Stimulated activated effector memory CD8-positive, alpha-beta T cell treated with anti-CD3 and anti-CD28 coated beads, Interleukin-12 subunit alpha, Interleukin-12 subunit beta, amount 100 ng/mL, for 72 hours (primary cell): ENCODE measurements around the gene SHROOM3.

ENCODE experiments used
- ATAC-seq: fragments of 150-1000 bp; cut with Tn5 transposase; 2 replicates; pipeline ENCODE4 v1.10.0; 2021
- DNase-seq, 2 donors: peaks; one replicate each; pipeline ENCODE4 v3.0.0; 2021 to 2022; ENCODE audit warnings: low spot score in 2 of 2
- H3K27ac Mint-ChIP-seq: one replicate; pipeline ENCODE4 v1.8.0; 2022; ENCODE audit warnings: mild to moderate bottlenecking, mixed read lengths
- H3K36me3 Mint-ChIP-seq: one replicate; pipeline ENCODE4 v1.8.0; 2022; ENCODE audit warnings: mild to moderate bottlenecking, mixed read lengths
- H3K4me1 Mint-ChIP-seq: one replicate; pipeline ENCODE4 v1.8.0; 2022; ENCODE audit warnings: mixed read lengths
- H3K4me3 Mint-ChIP-seq: one replicate; pipeline ENCODE4 v1.8.0; 2022; ENCODE audit warnings: mild to moderate bottlenecking, mixed read lengths
- H3K9me3 Mint-ChIP-seq: one replicate; pipeline ENCODE4 v1.8.0; 2022; ENCODE audit warnings: mixed read lengths

The SHROOM3 gene

GRCh38 chr4:76732246-76732645, 297.2 kb downstream of the SHROOM3 start:
- ATAC-seq (peak; percentile 33), DNase-seq (no peak)
- H3K4me1 Mint-ChIP-seq, result no peaks in the 10 kb centered on the region
- no peak overlapping the region for H3K27ac Mint-ChIP-seq
- no peaks in the 10 kb centered on the region for H3K9me3 Mint-ChIP-seq
- no peak overlapping the region for H3K4me3 Mint-ChIP-seq
- H3K36me3 Mint-ChIP-seq, result no peaks in the 10 kb centered on the region

DNA sequence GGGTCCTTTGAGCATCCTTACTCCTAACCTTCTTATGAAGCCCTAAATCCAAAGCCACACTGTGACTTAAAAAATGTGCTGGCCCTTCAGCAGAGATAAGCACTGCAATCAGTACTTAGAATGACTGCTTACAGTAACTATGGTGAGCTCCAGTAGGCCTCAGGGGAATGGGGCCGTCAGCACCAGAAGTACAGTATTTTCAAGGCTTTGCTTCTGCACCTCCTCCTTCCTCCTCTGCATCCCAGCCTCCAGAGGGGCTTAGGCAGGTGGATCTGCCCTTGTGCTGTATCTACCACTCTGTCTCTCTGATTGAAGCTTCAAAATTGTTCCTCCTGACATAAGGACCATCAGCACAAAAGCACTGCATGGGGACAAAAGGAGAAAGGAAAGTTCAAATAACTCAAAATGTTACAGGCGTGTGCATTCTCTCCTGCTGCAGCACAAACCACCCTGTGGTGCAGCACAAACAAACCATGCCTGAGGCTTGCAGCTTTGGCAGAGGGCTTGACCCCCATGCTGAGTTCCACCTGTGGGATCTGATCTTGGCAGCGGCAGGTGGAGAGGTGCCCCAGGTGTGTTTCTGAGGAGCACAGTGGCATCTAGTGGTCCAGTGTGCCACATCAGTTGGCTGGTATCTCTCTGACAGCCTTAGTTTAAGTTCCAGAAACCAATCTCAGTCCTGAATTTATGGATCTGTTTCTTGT, 298.2 kb downstream of the SHROOM3 start:
- H3K4me3 Mint-ChIP-seq, result no peak overlapping the region
- H3K4me1 Mint-ChIP-seq, result peaks cover under 1% of the 10 kb centered on the region
- no peak for ATAC-seq
- DNase-seq, result no peak
- no peaks in the 10 kb centered on the region for H3K9me3 Mint-ChIP-seq
- no peak overlapping the region for H3K27ac Mint-ChIP-seq
- H3K36me3 Mint-ChIP-seq, result no peaks in the 10 kb centered on the region

GRCh38 chr4:76736414-76736813, 301.4 kb downstream of the SHROOM3 start:
- ATAC-seq (no peak), DNase-seq (no peak)
- H3K4me3 Mint-ChIP-seq, result no peak overlapping the region
- peaks cover 6% of the 10 kb centered on the region for H3K4me1 Mint-ChIP-seq
- H3K9me3 Mint-ChIP-seq, result no peaks in the 10 kb centered on the region
- no peaks in the 10 kb centered on the region for H3K36me3 Mint-ChIP-seq
- H3K27ac Mint-ChIP-seq, result no peak overlapping the region

DNA sequence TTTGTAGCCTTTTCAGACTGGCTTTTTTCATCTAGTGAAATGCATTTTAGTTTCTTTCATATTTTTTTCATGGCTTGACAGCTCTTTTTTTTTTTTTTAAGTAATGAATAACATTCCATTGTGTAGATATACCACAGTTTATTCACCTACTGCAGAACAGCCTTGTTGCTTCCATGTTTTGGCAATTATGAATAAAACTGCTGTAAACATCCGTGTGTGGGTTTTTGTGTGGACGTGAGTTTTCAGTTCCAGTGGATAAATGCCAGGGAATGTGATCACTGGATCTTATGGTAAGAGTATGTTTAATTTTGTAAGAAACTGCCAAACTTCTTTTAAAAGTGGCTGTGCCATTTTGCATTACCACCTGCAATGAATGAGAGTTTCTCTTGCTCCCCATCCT, 302.2 kb downstream of the SHROOM3 start:
- H3K4me1 Mint-ChIP-seq, result peaks cover 6% of the 10 kb centered on the region
- DNase-seq, result no peak
- H3K4me3 Mint-ChIP-seq, result no peak overlapping the region
- H3K27ac Mint-ChIP-seq, result no peak overlapping the region
- ATAC-seq, result no peak
- H3K36me3 Mint-ChIP-seq, result no peaks in the 10 kb centered on the region
- H3K9me3 Mint-ChIP-seq, result no peaks in the 10 kb centered on the region

- Mint-ChIP-seq H3K36me3 (no peaks in the 10 kb centered on the region), H3K27ac (no peak overlapping the region), H3K9me3 (no peaks in the 10 kb centered on the region), H3K4me1 (peaks cover 6% of the 10 kb centered on the region), H3K4me3 (no peak overlapping the region)
- no peak for DNase-seq
- no peak for ATAC-seq
Observed at GRCh38 chr4:76737771-76738085, 302.7 kb downstream of the SHROOM3 start.

DNA sequence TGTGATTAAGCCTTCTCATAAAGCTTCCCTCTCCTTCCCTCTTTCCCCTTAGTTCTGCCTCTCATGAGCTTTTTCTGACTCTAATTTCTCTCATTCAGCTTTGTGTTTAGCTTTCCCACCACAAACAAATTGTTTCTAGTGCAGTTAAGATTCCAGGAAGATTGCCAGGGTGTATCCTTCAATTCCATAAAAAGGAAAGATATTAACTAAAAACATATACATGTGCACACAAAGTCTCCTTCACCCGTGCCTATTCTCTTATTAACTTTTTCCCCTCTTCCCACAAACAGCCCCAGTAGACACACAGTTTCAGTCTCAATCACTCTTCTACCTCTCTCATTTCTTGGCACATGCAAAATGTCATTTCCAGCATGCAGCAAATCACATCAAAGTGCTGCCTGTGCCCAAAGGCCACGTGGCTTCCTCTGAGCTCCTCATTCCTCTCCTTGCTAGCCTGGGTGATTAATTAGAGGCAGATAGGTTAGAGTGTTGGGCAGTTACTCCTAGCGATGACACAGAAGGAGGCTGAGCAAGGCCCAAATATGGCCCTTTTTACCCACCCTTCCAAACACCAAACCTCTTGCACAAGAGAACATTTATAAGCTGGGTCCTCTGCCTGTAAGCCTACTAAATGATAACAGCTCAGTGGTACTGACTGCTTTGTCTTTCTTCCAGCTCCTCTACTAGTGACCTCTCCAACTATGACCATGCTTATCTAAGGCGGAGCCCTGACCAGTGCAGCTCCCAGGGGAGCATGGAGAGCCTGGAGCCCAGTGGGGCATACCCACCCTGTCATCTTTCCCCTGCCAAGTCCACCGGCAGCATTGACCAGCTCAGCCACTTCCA, 303.3 kb downstream of the SHROOM3 start:
- H3K27ac Mint-ChIP-seq, result no peak overlapping the region

DNA sequence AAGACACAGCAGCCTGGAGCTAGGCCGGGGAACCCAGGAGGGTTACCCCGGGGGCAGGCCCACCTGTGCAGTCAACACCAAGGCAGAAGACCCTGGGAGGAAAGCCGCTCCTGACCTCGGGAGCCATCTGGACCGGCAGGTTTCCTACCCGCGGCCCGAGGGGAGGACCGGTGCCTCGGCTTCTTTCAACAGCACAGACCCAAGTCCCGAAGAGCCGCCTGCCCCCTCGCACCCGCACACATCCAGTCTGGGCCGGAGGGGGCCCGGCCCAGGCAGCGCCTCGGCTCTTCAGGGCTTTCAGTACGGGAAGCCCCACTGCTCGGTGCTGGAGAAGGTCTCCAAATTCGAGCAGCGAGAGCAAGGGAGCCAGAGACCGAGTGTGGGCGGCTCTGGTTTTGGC, 305.2 kb downstream of the SHROOM3 start:
- no peaks in the 10 kb centered on the region for H3K9me3 Mint-ChIP-seq
- H3K27ac Mint-ChIP-seq, result no peak overlapping the region
- H3K36me3 Mint-ChIP-seq, result no peaks in the 10 kb centered on the region
- H3K4me3 Mint-ChIP-seq, result no peak overlapping the region
- ATAC-seq (no peak), DNase-seq (no peak)
- H3K4me1 Mint-ChIP-seq, result peaks cover 6% of the 10 kb centered on the region

More for the DNA sequence above, 303.3 kb downstream of the SHROOM3 start:
- Mint-ChIP-seq H3K36me3 (no peaks in the 10 kb centered on the region), H3K4me1 (peaks cover 6% of the 10 kb centered on the region), H3K4me3 (no peak overlapping the region), H3K9me3 (no peaks in the 10 kb centered on the region)
- ATAC-seq (peak; percentile 77), DNase-seq (no peak)

DNA sequence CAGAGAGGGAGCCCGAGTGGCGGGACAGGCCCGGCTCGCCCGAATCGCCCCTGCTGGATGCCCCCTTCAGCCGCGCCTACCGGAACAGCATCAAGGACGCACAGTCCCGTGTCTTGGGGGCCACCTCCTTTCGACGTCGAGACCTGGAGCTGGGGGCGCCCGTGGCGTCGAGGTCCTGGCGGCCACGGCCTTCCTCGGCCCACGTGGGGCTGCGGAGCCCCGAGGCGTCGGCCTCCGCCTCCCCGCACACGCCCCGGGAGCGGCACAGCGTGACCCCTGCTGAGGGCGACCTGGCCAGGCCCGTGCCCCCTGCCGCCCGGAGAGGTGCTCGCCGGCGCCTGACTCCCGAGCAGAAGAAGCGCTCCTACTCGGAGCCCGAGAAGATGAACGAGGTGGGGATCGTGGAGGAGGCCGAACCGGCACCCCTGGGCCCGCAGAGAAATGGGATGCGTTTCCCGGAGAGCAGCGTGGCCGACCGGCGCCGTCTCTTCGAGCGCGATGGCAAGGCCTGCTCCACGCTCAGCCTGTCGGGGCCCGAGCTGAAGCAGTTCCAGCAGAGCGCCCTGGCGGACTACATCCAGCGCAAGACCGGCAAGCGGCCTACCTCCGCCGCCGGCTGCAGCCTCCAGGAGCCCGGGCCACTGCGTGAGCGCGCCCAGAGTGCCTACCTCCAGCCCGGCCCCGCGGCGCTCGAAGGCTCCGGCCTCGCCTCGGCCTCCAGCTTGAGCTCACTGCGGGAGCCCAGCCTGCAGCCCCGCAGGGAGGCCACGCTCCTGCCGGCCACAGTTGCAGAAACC, 306.0 kb downstream of the SHROOM3 start:
- no peaks in the 10 kb centered on the region for H3K36me3 Mint-ChIP-seq
- DNase-seq, result no peak
- no peak overlapping the region for H3K4me3 Mint-ChIP-seq

DNA sequence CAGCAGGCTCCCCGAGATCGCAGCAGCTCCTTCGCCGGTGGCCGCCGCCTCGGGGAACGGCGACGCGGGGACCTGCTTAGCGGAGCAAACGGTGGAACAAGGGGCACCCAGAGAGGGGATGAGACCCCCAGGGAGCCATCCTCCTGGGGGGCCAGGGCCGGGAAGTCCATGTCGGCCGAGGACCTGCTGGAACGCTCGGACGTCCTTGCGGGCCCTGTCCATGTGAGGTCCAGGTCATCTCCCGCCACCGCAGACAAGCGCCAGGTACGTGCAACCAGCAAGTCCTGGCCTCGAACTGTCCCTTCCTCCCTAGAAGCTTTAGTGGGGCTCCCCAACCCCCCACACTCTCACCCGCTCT, 306.6 kb downstream of the SHROOM3 start:
- Mint-ChIP-seq H3K9me3 (no peaks in the 10 kb centered on the region), H3K27ac (no peak overlapping the region), H3K4me3 (no peak overlapping the region), H3K4me1 (peaks cover 6% of the 10 kb centered on the region), H3K36me3 (no peaks in the 10 kb centered on the region)
- DNase-seq (no peak), ATAC-seq (no peak)

More for the DNA sequence above, 306.0 kb downstream of the SHROOM3 start:
- ATAC-seq, result no peak
- Mint-ChIP-seq H3K4me1 (peaks cover 6% of the 10 kb centered on the region), H3K9me3 (no peaks in the 10 kb centered on the region), H3K27ac (no peak overlapping the region)

GRCh38 chr4:76744241-76744921, 309.4 kb downstream of the SHROOM3 start:
- ATAC-seq, result no peak
- no peak overlapping the region for H3K27ac Mint-ChIP-seq
- no peaks in the 10 kb centered on the region for H3K9me3 Mint-ChIP-seq
- no peaks in the 10 kb centered on the region for H3K4me1 Mint-ChIP-seq
- H3K4me3 Mint-ChIP-seq, result no peak overlapping the region
- no peaks in the 10 kb centered on the region for H3K36me3 Mint-ChIP-seq
- no peak for DNase-seq

- H3K4me1 Mint-ChIP-seq, result no peaks in the 10 kb centered on the region
- no peak overlapping the region for H3K27ac Mint-ChIP-seq
- H3K4me3 Mint-ChIP-seq, result no peak overlapping the region
- H3K9me3 Mint-ChIP-seq, result no peaks in the 10 kb centered on the region
- ATAC-seq, result no peak
- no peak for DNase-seq
- H3K36me3 Mint-ChIP-seq, result no peaks in the 10 kb centered on the region
Observed at GRCh38 chr4:76745240-76745639, 310.2 kb downstream of the SHROOM3 start.

DNA sequence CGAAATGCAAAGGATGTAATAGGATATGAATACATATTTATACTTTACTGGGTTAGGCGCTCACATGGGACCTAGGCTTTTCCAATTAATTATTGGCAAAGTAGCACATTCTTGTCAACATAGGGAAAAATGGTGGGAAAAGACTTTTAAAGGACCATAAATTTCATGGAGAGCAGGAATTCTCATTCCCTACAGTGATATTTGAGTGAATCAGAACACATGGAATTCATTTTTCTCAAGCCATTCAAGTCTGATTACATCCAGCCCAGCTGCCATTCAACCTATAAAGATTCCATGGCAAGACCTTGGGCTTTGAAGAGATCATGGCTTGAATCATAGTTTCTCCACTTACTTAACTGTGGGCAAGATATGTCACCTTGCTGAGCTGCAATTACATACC, 312.5 kb downstream of the SHROOM3 start:
- no peak for DNase-seq
- Mint-ChIP-seq H3K9me3 (peaks cover 4% of the 10 kb centered on the region), H3K4me3 (no peak overlapping the region)

GRCh38 chr4:76748649-76749048, 313.6 kb downstream of the SHROOM3 start:
- H3K36me3 Mint-ChIP-seq, result no peaks in the 10 kb centered on the region
- DNase-seq, result no peak
- H3K4me1 Mint-ChIP-seq, result no peaks in the 10 kb centered on the region
- ATAC-seq, result no peak
- H3K27ac Mint-ChIP-seq, result no peak overlapping the region
- peaks cover 4% of the 10 kb centered on the region for H3K9me3 Mint-ChIP-seq
- H3K4me3 Mint-ChIP-seq, result no peak overlapping the region

More for the DNA sequence above, 312.5 kb downstream of the SHROOM3 start:
- Mint-ChIP-seq H3K36me3 (no peaks in the 10 kb centered on the region), H3K4me1 (no peaks in the 10 kb centered on the region), H3K27ac (no peak overlapping the region)
- ATAC-seq, result no peak

GRCh38 chr4:76749355-76749754, 314.3 kb downstream of the SHROOM3 start:
- H3K4me1 Mint-ChIP-seq, result no peaks in the 10 kb centered on the region
- no peak overlapping the region for H3K4me3 Mint-ChIP-seq
- H3K27ac Mint-ChIP-seq, result no peak overlapping the region
- H3K9me3 Mint-ChIP-seq, result peaks cover 4% of the 10 kb centered on the region
- DNase-seq, result no peak
- no peak for ATAC-seq
- no peaks in the 10 kb centered on the region for H3K36me3 Mint-ChIP-seq

DNA sequence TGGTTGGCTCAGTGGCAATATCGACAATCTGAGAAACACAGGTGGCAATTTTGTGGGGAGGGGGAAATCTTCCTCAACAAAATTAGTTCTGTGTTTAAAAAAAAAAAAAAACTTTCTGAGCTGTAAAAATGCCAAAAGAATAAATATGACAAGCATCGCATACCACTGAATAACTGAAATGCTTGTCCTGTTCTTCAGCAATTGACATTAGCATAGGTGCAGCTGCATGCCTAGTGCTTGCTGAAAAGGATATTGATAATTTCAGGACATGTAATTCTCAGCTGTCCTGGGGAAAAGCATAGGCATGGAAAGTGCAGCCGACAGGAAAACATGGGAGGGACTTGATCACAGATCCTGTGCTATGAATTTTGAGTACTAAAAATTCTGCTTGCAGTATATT, 315.7 kb downstream of the SHROOM3 start:
- Mint-ChIP-seq H3K9me3 (peaks cover 4% of the 10 kb centered on the region), H3K27ac (no peak overlapping the region), H3K4me1 (no peaks in the 10 kb centered on the region), H3K4me3 (no peak overlapping the region), H3K36me3 (no peaks in the 10 kb centered on the region)
- DNase-seq (no peak), ATAC-seq (no peak)
